Colonic mucosa (tissue), 4 donors: Measurements from ENCODE around the gene IRF7. TPM values are rescaled to one million over a fixed set of nuclear protein-coding genes. Genes with fewer than 3 reads are reported as not detected.

Source experiments
- DNase-seq: peaks from one replicate; pipeline ENCODE4 v3.0.0-alpha.2; 2020
- H3K27ac ChIP-seq: fragments of 200-600 bp; one replicate; pipeline ENCODE4 v1.8.0; 2021
- H3K27me3 ChIP-seq: fragments of 200-600 bp; one replicate; pipeline ENCODE4 v1.8.0; 2021
- H3K36me3 ChIP-seq: fragments of 200-600 bp; one replicate; pipeline ENCODE4 v1.8.0; 2021
- H3K4me1 ChIP-seq: fragments of 200-600 bp; one replicate; pipeline ENCODE4 v1.8.0; 2021; ENCODE audit warnings: mild to moderate bottlenecking
- H3K4me3 ChIP-seq: fragments of 200-600 bp; one replicate; pipeline ENCODE4 v1.8.0; 2021
- H3K9ac ChIP-seq, 2 donors: one replicate each; pipeline ENCODE4 v1.7.0; 2013; ENCODE audit warnings: control low read depth in 2 of 2, low read depth in 2 of 2, low read length in 2 of 2
- H3K9me3 ChIP-seq: fragments of 200-600 bp; one replicate; pipeline ENCODE4 v1.8.0; 2021
- intact Hi-C: fragments of 100-400 bp; cut with DNase I; formaldehyde crosslinking; loops from one replicate; pipeline ENCODE4 v1.14.1; 2022
- total RNA-seq, 2 donors: library from RNA; stranded (reverse); fragmentation: NEBNext Ultra II Directional in 1 of 2; extraction: Animal tissue kit (Norgen Biotek cat#: 25700) in 1 of 2; gene quantifications; one replicate each; pipeline ENCODE4 v1.2.1, GENCODE V29; 2021
- TF ChIP-seq, protein P1 (sequence below): fragments of 200-600 bp; IDR thresholded peaks from one replicate; pipeline ENCODE4 v1.8.0; 2022; ENCODE audit warnings: antibody characterized with exemption, mild to moderate bottlenecking
- donor health status: healthy.
- donor health status: DM: no; HTN: no; CAD: no.
- donor health status: DM: no; HTN: no; CAD: no.

IRF7 gene
- total RNA-seq, 2 donors from 2014 or later, result 22.1 to 25.6 TPM

DNA sequence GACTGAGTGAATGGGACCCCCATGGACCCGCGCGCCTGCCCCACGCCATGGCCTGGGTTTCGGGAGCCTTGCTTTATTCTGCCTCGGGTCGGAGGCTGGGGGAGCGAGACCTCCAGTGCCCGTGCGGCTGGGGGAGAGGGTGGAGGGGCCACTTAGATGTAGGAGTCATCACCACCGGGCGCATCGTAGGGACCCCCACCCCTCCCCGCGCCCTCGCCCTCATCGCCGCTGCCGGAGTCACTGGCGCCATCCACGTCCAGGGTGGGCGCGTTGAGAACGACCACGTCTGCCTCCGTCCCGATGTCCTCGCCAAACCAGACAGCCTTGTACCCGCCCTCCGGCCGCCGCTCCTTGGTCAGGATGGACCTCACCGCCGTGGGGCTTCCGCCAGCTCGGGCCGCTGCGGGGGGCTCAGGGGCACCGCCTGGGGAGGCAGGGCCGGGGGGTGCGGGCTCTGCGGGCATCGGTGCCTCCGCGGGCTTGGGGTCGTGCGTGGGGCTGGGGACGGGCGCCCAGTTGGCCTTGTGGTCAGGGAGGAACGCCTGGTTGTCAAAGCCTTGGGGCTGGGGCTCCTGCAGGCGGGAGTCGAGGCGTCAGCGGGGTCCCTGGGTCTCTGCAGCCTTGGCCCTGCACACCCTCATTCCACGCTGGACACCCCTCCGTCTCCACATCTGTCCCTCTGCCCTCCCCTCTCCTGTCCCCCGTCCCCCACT is 1.6 kb upstream of the IRF7 start:
- Histone ChIP-seq H3K36me3 (peaks cover 6% of the 10 kb centered on the region), H3K27me3 (no peaks in the 10 kb centered on the region), H3K4me3 (no peak overlapping the region), H3K9me3 (no peaks in the 10 kb centered on the region), H3K4me1 (peaks cover 32% of the 10 kb centered on the region), H3K9ac (no peak overlapping the region), H3K27ac (no peak overlapping the region)
- intact Hi-C loops, result loop anchor here (5.0 kb wide), 1 partner anchor 40 kb away; the partner anchor contains the start of gene PHRF1
- TF ChIP-seq, protein P1, sequence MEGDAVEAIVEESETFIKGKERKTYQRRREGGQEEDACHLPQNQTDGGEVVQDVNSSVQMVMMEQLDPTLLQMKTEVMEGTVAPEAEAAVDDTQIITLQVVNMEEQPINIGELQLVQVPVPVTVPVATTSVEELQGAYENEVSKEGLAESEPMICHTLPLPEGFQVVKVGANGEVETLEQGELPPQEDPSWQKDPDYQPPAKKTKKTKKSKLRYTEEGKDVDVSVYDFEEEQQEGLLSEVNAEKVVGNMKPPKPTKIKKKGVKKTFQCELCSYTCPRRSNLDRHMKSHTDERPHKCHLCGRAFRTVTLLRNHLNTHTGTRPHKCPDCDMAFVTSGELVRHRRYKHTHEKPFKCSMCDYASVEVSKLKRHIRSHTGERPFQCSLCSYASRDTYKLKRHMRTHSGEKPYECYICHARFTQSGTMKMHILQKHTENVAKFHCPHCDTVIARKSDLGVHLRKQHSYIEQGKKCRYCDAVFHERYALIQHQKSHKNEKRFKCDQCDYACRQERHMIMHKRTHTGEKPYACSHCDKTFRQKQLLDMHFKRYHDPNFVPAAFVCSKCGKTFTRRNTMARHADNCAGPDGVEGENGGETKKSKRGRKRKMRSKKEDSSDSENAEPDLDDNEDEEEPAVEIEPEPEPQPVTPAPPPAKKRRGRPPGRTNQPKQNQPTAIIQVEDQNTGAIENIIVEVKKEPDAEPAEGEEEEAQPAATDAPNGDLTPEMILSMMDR, result no peak
- no peak for DNase-seq

DNA sequence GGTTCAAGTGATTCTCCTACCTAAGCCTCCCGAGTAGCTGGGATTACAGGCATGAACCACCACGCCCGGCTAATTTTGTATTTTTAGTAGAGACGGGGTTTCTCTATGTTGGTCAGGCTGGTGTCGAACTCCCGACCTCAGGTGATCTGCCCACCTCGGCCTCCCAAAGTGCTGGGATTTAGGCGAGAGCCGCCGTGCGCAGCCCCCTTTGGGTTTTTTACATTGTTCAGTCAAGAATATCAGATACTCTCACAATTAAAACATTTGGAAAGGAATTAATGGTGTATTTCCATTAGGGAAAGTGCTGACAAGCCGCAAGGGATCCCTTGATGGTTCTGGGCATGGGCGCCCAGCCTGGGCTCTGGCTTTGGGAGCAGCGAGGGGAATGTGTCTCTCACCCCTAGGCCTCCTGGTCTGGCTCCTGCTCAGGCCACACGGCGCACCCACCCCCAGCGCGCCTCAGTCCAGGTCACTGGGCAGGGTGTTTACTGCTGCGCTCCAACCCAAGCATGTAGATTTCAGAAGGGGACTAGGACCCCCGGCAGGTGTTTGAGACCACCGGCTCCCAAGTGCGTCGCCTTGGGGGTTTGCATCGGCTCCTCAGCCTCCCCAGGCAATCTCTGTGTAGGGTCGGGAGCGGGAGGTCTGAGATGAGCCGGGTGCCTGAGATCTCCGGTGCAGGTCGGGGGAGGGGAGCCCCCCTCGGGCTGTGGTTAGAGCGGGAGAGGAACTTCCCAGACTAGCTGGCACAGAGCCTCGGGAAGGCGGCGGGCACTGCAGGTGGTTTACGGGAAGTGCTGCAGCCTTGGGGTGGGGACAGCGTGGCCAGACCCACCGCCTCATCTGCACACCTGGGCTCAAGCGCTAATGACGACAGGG is 809 bp upstream of the IRF7 start:
- Histone ChIP-seq H3K36me3 (peaks cover 11% of the 10 kb centered on the region), H3K9me3 (no peaks in the 10 kb centered on the region), H3K27me3 (no peaks in the 10 kb centered on the region), H3K27ac (peak overlapping the region; percentile 95), H3K4me1 (peaks cover 40% of the 10 kb centered on the region), H3K4me3 (peak overlapping the region; percentile 69), H3K9ac (no peak overlapping the region)
- intact Hi-C loops, result loop anchor here (5.0 kb wide), 1 partner anchor 39 kb away; the partner anchor contains the start of gene PHRF1
- TF ChIP-seq, protein P1, result no peak
- no peak for DNase-seq

DNA sequence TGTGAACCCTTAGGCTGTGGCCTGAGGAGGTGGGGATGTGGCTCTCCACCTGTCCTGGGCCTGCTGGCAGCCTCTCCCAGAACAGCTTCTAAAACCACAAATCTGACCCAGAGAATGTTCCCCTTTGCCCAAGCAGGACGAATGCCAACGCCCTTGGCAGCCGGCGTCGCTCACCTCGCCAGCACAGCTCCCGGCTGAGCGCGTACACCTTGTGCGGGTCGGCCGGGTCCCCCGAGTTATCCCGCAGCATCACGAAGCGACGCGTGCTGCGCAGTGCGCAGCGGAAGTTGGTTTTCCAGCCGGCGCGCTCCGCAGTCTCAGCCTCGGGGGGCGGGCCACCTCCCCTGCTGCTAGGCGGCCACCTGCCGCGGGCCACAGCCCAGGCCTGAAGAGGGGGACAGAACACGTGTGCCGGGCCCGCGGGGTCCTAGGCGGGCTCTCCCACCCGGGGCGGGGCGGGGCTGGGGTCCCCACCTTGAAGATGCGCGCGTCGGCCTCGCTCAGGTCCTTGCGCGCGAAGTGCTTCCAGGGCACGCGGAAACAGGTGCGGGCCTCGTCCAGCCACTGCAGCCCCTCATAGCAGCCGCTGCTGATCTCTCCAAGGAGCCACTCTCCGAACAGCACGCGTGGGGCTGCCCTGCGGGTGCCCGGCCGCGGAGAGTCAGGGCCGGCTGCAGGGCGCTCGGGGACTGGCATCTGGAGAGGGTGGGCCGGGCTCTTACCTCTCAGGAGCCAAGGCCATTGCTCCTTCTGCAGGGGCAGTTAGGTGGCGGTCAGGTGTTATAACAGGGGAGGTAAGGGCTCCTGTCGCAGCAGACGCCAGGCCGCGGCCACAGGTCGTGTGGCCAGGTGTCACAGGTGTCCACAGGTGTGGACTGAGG is 887 bp downstream of the IRF7 start:
- DNase-seq, result no peak
- no peaks in the 10 kb centered on the region for H3K9me3 ChIP-seq
- peaks cover 11% of the 10 kb centered on the region for H3K36me3 ChIP-seq
- peaks cover 41% of the 10 kb centered on the region for H3K4me1 ChIP-seq
- peak overlapping the region; percentile 64 to 92 for H3K9ac ChIP-seq
- intact Hi-C loops, result loop anchor here (5.0 kb wide), 1 partner anchor 38 kb away; the partner anchor contains the start of gene PHRF1
- TF ChIP-seq, protein P1, result no peak
- no peaks in the 10 kb centered on the region for H3K27me3 ChIP-seq
- H3K27ac ChIP-seq, result peak overlapping the region; percentile 95
- H3K4me3 ChIP-seq, result peak overlapping the region; percentile 69

DNA sequence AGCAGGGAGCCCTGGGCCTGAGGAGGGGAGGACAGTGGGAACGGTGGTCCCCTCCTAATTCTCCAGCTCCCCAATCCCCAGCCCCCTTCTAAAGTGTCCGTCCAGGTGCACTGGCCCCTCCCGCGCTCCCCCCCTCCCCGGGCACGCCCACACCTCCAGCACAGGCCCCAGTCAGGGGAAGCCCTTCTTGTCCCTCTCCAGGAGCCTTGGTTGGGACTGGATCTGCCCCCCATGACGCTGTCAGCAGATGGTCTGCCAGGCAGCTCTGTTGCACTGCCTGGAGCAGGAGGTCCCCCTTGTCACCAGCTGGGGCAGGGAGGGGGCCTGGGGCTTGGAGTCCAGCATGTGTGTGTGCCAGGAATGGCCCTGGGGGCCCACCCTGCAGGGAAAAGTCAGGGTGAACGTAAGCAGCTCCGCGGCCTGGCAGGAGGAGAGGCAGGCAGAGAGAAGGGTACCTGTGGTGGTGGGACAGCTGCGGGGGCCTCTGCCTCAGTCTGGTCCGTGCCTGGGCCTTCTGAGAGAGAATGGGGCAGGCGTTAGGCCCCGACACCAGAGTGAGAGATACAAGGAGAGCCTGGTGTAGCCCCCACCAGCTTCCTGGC is 1.6 kb downstream of the IRF7 start:
- Histone ChIP-seq H3K27ac (peak overlapping the region; percentile 95), H3K4me1 (peaks cover 41% of the 10 kb centered on the region), H3K9me3 (no peaks in the 10 kb centered on the region), H3K36me3 (peaks cover 11% of the 10 kb centered on the region), H3K27me3 (no peaks in the 10 kb centered on the region), H3K9ac (peak overlapping the region; percentile 50 to 78), H3K4me3 (peak overlapping the region; percentile 8)
- intact Hi-C loops, result no loop called here
- DNase-seq, result no peak
- TF ChIP-seq, protein P1, result no peak
